HEK293 (cell line): Measurements from ENCODE around the gene SCN1A.

ENCODE experiments used
- HOXA7 ChIP-seq: sonication (generic); formaldehyde crosslinking; IDR thresholded peaks from 2 replicates; pipeline ENCODE4 v1.8.1; 2022; ENCODE audit warnings: missing genetic modification reagents, borderline replicate concordance
- KLF10 ChIP-seq: fragments of 450-650 bp; IDR thresholded peaks from 2 replicates; pipeline ENCODE4 v1.5.1; 2018; ENCODE audit warnings: missing biosample characterization, mild to moderate bottlenecking, missing genetic modification characterization
- KLF9 ChIP-seq: fragments of 450-650 bp; formaldehyde crosslinking; IDR thresholded peaks from 2 replicates; pipeline ENCODE4 v1.5.1; 2016; ENCODE audit warnings: missing biosample characterization, missing genetic modification characterization, low read depth
- MEIS1 ChIP-seq: sonication (generic); formaldehyde crosslinking; IDR thresholded peaks from 2 replicates; pipeline ENCODE4 v1.8.1; 2022; ENCODE audit warnings: missing genetic modification reagents, mild to moderate bottlenecking, borderline replicate concordance
- MZF1 ChIP-seq: fragments of 450-650 bp; formaldehyde crosslinking; IDR thresholded peaks from 2 replicates; pipeline ENCODE4 v1.5.1; 2017; ENCODE audit warnings: missing biosample characterization, missing genetic modification characterization, borderline replicate concordance
- RBAK ChIP-seq: fragments of 450-650 bp; formaldehyde crosslinking; IDR thresholded peaks from 2 replicates; pipeline ENCODE4 v1.5.1; 2016; ENCODE audit warnings: missing biosample characterization, missing genetic modification characterization
- WT1 ChIP-seq: fragments of 450-650 bp; formaldehyde crosslinking; IDR thresholded peaks from 2 replicates; pipeline ENCODE4 v1.5.1; 2016; ENCODE audit warnings: missing biosample characterization, missing genetic modification characterization
- ZBTB20 ChIP-seq: fragments of 450-650 bp; formaldehyde crosslinking; IDR thresholded peaks from 2 replicates; pipeline ENCODE4 v1.5.1; 2016; ENCODE audit warnings: missing biosample characterization, missing genetic modification characterization
- ZBTB48 ChIP-seq: fragments of 450-650 bp; formaldehyde crosslinking; IDR thresholded peaks from 2 replicates; pipeline ENCODE4 v1.5.1; 2016; ENCODE audit warnings: missing biosample characterization, missing genetic modification characterization
- ZBTB8A ChIP-seq: fragments of 450-650 bp; formaldehyde crosslinking; IDR thresholded peaks from 2 replicates; pipeline ENCODE4 v1.5.1; 2016; ENCODE audit warnings: missing biosample characterization, missing genetic modification characterization
- ZNF157 ChIP-seq: fragments of 450-650 bp; formaldehyde crosslinking; IDR thresholded peaks from 2 replicates; pipeline ENCODE4 v1.5.1; 2016; ENCODE audit warnings: missing biosample characterization, missing genetic modification characterization
- ZNF292 ChIP-seq: fragments of 450-650 bp; formaldehyde crosslinking; IDR thresholded peaks from 2 replicates; pipeline ENCODE4 v1.5.1; 2016; ENCODE audit warnings: low read depth, missing biosample characterization, missing genetic modification characterization, borderline replicate concordance
- ZNF423 ChIP-seq: fragments of 450-650 bp; formaldehyde crosslinking; IDR thresholded peaks from 2 replicates; pipeline ENCODE4 v1.5.1; 2016; ENCODE audit warnings: missing biosample characterization, missing genetic modification characterization
- ZNF514 ChIP-seq: fragments of 450-650 bp; formaldehyde crosslinking; IDR thresholded peaks from 2 replicates; pipeline ENCODE4 v1.5.1; 2016; ENCODE audit warnings: missing biosample characterization, missing genetic modification characterization
- ZNF530 ChIP-seq: fragments of 450-650 bp; formaldehyde crosslinking; IDR thresholded peaks from 2 replicates; pipeline ENCODE4 v1.5.1; 2016; ENCODE audit warnings: low read depth, missing biosample characterization, missing genetic modification characterization
- ZNF561 ChIP-seq: fragments of 450-650 bp; IDR thresholded peaks from 2 replicates; pipeline ENCODE4 v1.5.1; 2018; ENCODE audit warnings: missing biosample characterization, missing genetic modification characterization, borderline replicate concordance
- ZNF571 ChIP-seq: fragments of 450-650 bp; formaldehyde crosslinking; IDR thresholded peaks from 2 replicates; pipeline ENCODE4 v1.5.0; 2017; ENCODE audit warnings: missing biosample characterization, missing genetic modification characterization
- ZNF585B ChIP-seq: fragments of 450-650 bp; formaldehyde crosslinking; IDR thresholded peaks from 2 replicates; pipeline ENCODE4 v1.5.1; 2016; ENCODE audit warnings: missing biosample characterization, missing genetic modification characterization
- ZNF747 ChIP-seq: fragments of 450-650 bp; formaldehyde crosslinking; IDR thresholded peaks from 2 replicates; pipeline ENCODE4 v1.5.1; 2016; ENCODE audit warnings: missing biosample characterization, missing genetic modification characterization
- ZNF837 ChIP-seq: fragments of 450-650 bp; formaldehyde crosslinking; IDR thresholded peaks from 2 replicates; pipeline ENCODE4 v1.5.1; 2016; ENCODE audit warnings: missing biosample characterization, missing genetic modification characterization
- ZSCAN16 ChIP-seq: fragments of 450-650 bp; formaldehyde crosslinking; IDR thresholded peaks from 2 replicates; pipeline ENCODE4 v1.5.1; 2016; ENCODE audit warnings: missing biosample characterization, missing genetic modification characterization
- ZSCAN30 ChIP-seq: fragments of 450-650 bp; IDR thresholded peaks from 2 replicates; pipeline ENCODE4 v1.5.1; 2018; ENCODE audit warnings: missing biosample characterization, mild to moderate bottlenecking, missing genetic modification characterization, moderate library complexity
- TF ChIP-seq, protein P1 (sequence below): fragments of 450-650 bp; formaldehyde crosslinking; IDR thresholded peaks from 2 replicates; pipeline ENCODE4 v1.5.1; 2017; ENCODE audit warnings: missing biosample characterization, missing genetic modification characterization
- TF ChIP-seq, protein P2 (sequence below): fragments of 450-650 bp; formaldehyde crosslinking; IDR thresholded peaks from 2 replicates; pipeline ENCODE4 v1.5.1; 2016; ENCODE audit warnings: missing biosample characterization, missing genetic modification characterization
- TF ChIP-seq, protein P3 (sequence below): fragments of 450-650 bp; formaldehyde crosslinking; IDR thresholded peaks from 2 replicates; pipeline ENCODE4 v1.5.1; 2016; ENCODE audit warnings: missing biosample characterization, missing genetic modification characterization
- TF ChIP-seq, protein P4 (sequence below): fragments of 450-650 bp; formaldehyde crosslinking; IDR thresholded peaks from 2 replicates; pipeline ENCODE4 v1.5.1; 2016; ENCODE audit warnings: missing biosample characterization, missing genetic modification characterization
- TF ChIP-seq, protein P5 (sequence below): fragments of 450-650 bp; formaldehyde crosslinking; IDR thresholded peaks from 2 replicates; pipeline ENCODE4 v1.5.1; 2016; ENCODE audit warnings: missing biosample characterization, missing genetic modification characterization
- TF ChIP-seq, protein P6 (sequence below): fragments of 450-650 bp; formaldehyde crosslinking; IDR thresholded peaks from 2 replicates; pipeline ENCODE4 v1.5.1; 2016; ENCODE audit warnings: missing biosample characterization, missing genetic modification characterization

Gene SCN1A

DNA sequence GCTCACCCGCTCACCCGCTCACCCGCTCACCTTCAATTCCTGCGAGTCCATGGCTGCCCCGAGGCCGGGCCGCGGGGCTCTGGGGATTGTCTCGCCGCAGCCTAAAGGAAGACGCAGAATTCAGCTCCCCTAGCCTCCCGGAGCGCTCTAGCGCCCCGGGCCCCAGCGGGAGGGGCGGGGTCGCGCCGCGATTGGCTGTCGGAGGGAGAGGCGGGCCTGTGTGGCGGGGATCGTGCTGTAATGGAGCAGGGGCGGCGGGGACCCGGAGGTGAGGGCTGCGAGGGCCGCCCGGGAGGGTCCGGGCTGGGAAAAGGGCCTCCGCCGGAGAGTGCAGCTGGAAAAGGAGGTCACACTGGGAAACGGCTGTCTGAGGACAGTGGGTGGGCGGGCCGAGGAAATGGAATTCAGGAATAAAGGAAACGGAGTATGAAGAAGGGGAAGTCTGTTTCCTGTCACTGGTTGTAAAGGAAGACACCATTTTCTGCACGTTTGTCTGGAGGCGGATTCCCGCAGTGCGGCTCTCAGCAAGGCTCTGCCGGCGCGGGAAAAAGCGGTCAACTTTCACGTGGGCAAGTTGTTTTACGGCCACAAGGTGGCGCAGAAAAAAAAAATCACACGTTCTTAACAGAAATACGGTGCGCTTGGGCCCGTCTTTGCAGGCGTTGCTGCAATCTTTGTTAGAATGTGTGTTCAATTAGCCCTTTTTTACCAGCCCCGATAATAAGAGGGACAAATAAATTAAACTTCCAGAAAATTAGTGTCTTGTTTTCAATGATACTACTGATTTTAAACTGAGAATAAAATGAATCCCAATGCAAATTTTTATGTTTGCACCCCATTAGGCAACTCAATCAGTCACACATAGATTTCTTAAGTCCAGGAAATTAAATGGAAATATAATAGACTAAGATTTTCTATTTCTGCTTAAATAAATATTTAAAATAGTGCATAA lies 173.9 kb downstream of the SCN1A start, which contains the start of gene TTC21B (continued):
- TF ChIP-seq HOXA7 (no peak), ZBTB48 (tag by site-specific recombination) (peak; percentile 98), MEIS1 (CRISPR knock-in tag) (no peak), ZNF157 (tag by site-specific recombination) (no peak), ZBTB20 (tag by site-specific recombination) (peak; percentile 86), ZNF837 (tag by site-specific recombination) (no peak; the same call in 1 of the 2 replicates), ZNF747 (tag by site-specific recombination) (no peak), RBAK (tag by site-specific recombination) (no peak), KLF9 (peak; percentile 73), ZNF514 (tag by site-specific recombination) (no peak), KLF10 (tag by site-specific recombination) (peak; percentile 68; the same call in 1 of the 2 replicates), WT1 (peak; percentile 32; the same call in 1 of the 2 replicates), MZF1 (peak; percentile 72), ZNF530 (no peak), ZNF423 (tag by site-specific recombination) (peak; percentile 61), ZSCAN30 (peak; percentile 63; the same call in 1 of the 2 replicates), ZNF292 (tag by site-specific recombination) (no peak), ZBTB8A (peak; percentile 54), ZSCAN16 (tag by site-specific recombination) (no peak), ZNF585B (tag by site-specific recombination) (no peak), ZNF571 (tag by site-specific recombination) (no peak), ZNF561 (tag by site-specific recombination) (peak; percentile 60; the same call in 1 of the 2 replicates)
- TF ChIP-seq, protein P1, sequence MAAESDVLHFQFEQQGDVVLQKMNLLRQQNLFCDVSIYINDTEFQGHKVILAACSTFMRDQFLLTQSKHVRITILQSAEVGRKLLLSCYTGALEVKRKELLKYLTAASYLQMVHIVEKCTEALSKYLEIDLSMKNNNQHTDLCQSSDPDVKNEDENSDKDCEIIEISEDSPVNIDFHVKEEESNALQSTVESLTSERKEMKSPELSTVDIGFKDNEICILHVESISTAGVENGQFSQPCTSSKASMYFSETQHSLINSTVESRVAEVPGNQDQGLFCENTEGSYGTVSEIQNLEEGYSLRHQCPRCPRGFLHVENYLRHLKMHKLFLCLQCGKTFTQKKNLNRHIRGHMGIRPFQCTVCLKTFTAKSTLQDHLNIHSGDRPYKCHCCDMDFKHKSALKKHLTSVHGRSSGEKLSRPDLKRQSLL (tag by site-specific recombination), result peak; percentile 98
- TF ChIP-seq, protein P2, sequence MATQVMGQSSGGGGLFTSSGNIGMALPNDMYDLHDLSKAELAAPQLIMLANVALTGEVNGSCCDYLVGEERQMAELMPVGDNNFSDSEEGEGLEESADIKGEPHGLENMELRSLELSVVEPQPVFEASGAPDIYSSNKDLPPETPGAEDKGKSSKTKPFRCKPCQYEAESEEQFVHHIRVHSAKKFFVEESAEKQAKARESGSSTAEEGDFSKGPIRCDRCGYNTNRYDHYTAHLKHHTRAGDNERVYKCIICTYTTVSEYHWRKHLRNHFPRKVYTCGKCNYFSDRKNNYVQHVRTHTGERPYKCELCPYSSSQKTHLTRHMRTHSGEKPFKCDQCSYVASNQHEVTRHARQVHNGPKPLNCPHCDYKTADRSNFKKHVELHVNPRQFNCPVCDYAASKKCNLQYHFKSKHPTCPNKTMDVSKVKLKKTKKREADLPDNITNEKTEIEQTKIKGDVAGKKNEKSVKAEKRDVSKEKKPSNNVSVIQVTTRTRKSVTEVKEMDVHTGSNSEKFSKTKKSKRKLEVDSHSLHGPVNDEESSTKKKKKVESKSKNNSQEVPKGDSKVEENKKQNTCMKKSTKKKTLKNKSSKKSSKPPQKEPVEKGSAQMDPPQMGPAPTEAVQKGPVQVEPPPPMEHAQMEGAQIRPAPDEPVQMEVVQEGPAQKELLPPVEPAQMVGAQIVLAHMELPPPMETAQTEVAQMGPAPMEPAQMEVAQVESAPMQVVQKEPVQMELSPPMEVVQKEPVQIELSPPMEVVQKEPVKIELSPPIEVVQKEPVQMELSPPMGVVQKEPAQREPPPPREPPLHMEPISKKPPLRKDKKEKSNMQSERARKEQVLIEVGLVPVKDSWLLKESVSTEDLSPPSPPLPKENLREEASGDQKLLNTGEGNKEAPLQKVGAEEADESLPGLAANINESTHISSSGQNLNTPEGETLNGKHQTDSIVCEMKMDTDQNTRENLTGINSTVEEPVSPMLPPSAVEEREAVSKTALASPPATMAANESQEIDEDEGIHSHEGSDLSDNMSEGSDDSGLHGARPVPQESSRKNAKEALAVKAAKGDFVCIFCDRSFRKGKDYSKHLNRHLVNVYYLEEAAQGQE (tag by site-specific recombination), result peak; percentile 28; the same call in 1 of the 2 replicates
- TF ChIP-seq, protein P3, sequence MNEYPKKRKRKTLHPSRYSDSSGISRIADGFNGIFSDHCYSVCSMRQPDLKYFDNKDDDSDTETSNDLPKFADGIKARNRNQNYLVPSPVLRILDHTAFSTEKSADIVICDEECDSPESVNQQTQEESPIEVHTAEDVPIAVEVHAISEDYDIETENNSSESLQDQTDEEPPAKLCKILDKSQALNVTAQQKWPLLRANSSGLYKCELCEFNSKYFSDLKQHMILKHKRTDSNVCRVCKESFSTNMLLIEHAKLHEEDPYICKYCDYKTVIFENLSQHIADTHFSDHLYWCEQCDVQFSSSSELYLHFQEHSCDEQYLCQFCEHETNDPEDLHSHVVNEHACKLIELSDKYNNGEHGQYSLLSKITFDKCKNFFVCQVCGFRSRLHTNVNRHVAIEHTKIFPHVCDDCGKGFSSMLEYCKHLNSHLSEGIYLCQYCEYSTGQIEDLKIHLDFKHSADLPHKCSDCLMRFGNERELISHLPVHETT (tag by site-specific recombination), result peak; percentile 63; the same call in 1 of the 2 replicates
- TF ChIP-seq, protein P4, sequence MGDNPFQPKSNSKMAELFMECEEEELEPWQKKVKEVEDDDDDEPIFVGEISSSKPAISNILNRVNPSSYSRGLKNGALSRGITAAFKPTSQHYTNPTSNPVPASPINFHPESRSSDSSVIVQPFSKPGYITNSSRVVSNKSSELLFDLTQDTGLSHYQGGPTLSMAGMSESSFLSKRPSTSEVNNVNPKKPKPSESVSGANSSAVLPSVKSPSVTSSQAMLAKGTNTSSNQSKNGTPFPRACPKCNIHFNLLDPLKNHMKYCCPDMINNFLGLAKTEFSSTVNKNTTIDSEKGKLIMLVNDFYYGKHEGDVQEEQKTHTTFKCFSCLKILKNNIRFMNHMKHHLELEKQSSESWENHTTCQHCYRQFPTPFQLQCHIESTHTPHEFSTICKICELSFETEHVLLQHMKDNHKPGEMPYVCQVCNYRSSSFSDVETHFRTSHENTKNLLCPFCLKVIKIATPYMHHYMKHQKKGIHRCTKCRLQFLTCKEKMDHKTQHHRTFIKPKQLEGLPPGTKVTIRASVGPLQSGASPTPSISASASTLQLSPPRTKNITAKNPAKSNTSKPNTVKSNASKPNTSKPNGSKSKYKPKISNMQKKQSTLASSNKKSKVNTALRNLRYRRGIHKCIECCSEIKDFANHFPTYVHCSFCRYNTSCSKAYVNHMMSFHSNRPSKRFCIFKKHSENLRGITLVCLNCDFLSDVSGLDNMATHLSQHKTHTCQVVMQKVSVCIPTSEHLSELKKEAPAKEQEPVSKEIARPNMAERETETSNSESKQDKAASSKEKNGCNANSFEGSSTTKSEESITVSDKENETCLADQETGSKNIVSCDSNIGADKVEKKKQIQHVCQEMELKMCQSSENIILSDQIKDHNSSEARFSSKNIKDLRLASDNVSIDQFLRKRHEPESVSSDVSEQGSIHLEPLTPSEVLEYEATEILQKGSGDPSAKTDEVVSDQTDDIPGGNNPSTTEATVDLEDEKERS, result peak; percentile 37; the same call in 1 of the 2 replicates
- TF ChIP-seq, protein P5, sequence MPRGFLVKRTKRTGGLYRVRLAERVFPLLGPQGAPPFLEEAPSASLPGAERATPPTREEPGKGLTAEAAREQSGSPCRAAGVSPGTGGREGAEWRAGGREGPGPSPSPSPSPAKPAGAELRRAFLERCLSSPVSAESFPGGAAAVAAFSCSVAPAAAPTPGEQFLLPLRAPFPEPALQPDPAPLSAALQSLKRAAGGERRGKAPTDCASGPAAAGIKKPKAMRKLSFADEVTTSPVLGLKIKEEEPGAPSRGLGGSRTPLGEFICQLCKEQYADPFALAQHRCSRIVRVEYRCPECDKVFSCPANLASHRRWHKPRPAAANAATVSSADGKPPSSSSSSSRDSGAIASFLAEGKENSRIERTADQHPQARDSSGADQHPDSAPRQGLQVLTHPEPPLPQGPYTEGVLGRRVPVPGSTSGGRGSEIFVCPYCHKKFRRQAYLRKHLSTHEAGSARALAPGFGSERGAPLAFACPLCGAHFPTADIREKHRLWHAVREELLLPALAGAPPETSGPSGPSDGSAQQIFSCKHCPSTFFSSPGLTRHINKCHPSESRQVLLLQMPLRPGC (tag by site-specific recombination), result peak; percentile 83
- TF ChIP-seq, protein P6, sequence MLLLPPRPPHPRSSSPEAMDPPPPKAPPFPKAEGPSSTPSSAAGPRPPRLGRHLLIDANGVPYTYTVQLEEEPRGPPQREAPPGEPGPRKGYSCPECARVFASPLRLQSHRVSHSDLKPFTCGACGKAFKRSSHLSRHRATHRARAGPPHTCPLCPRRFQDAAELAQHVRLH, result no peak
